ENCODE data around the gene ACSBG1.
"Not testable (repeated sequence)": the region's sequence is repeated elsewhere in the genome, so short reads cannot be mapped to it uniquely, and the experiment has no call there.

The ACSBG1 gene

DNA sequence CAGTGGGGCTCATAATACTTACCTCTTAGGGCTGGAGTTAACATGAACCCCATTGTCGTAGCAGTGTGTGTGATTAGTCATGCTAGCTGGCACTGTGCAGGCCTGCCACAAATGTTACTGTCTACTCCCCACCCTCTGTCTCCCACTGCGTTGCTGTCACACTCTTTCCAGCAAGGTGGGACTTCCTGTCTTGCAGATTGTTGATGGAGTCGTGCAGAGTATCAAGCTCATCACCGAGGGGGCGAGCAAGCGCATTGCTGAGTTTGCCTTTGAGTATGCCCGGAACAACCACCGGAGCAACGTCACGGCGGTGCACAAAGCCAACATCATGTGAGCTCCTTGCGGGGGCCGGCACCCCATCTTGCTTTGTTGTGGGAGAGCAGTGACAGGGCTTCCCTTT is 72.3 kb downstream of the ACSBG1 start:
- DNase-seq = peak; percentile 12

DNA sequence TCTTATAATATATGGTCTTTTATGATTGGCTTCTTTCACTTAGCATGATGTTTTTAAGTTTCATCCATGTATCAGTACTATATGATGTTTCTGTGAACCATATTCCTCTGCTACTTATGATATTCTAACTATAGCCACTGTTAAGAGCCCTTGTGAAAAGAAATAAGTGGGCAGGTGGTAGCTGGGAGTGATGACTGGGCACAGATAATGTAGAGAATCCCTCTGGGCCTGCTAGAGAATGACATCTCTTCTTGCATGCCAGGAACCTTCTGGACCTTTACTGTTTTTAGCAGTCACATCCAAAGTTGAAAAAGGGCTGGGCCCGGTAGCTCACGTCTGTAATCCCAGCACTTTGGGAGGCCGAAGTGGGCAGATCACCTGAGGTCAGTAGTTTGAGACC is 75.0 kb downstream of the ACSBG1 start:
- DNase-seq = no peak

DNA sequence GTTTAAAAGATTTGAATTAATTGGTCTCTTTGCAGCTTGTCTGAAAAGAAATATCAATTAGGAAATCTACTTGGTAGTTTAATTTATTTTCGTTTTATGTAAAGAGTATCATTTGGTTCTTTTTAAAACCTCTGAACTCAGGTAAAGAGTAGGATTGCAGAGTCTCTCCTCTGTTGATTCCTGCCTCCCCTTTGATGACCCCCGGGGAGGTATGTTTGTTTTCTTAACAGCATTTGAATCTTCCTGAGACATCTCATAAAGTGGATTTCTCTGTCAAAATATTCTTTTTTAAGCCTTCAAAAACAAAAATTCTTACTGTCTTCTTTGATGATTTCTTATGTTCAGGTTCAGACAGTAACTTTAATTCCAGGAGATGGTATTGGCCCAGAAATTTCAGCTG is 77.2 kb downstream of the ACSBG1 start:
- DNase-seq = no peak

DNA sequence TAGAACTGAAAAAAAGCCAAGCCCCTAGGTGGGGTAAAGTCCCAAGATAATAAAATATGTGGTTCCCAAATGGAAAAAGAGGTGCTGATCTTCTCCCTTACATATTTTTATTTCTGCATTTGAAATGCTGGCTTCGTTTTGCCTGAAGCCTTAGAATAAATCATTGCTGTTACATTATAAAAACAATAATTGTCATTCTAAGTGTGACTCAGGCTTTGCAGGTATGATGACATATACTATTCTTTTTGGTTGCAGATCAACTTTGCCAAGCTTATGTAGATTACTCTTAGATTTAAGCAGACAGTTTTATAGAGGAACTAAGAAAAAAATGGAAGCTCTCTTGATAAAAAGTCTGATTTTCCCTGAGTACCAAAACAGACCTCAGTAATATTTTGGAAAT is 77.7 kb downstream of the ACSBG1 start:
- no peak for DNase-seq

DNA sequence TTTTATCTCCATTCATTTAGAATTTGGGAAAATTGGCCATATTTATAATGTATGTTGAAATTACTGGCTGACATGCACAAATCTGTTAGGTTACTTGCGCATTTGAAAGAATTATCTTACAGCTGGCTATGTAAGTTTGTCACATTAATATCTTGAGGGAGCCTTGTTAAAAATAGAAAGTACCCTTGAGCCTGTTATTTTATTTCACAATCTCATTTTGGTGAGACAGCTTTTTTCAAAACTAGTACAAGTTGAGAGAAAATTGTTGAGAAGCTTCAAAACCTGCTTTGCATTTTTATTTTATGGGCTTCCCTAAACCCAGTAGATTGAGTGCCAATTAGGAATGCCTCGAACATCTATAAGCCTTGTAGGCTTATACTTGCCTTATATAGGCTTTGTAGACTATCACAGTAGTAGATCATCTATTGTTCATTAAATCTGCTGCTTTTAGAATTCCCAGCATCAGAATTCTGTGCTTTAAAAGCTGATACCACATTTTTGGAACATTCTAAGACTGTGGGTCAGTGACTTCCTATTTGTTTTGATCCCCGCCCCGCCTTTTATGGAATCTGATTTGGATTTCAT is 78.9 kb downstream of the ACSBG1 start:
- no peak for DNase-seq

DNA sequence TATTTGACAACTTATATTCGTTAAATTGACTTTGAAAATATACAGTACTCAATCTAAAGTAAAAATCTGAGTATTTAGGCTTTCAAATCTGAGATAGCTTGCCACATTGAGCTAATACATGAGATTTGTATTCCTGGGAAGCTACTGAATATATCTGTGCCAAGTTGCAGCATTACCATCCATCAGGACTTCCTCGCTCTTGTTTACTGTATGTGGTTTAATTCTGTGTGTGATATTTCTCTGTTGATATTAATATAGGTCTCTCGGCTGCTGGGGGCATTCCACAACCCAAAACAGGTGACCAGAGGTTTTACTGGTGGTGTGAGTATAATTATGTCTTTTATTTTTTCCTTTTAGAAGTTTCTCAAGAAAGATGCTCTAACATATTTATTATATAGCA is 79.4 kb downstream of the ACSBG1 start:
- DNase-seq = no peak

DNA sequence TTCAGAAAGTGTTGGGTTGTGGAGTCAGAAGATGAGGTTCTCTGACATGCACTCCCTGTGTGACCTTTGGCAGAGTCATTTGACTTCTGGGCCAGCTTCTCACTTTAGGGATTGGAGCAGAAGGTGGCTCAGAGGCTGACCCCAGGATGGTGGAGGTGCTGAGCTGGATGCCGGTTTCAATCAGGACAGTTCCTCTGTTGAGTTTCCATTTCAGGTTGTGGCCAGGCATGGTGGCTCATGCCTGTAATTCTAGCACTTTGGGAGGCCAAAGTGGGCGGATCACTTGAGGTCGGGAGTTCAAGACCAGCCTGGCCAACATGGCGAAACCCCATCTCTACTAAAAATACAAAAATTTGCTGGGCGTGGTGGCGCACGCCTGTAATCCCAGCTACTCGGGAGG is 83.3 kb downstream of the ACSBG1 start:
- not testable (repeated sequence) for DNase-seq

DNA sequence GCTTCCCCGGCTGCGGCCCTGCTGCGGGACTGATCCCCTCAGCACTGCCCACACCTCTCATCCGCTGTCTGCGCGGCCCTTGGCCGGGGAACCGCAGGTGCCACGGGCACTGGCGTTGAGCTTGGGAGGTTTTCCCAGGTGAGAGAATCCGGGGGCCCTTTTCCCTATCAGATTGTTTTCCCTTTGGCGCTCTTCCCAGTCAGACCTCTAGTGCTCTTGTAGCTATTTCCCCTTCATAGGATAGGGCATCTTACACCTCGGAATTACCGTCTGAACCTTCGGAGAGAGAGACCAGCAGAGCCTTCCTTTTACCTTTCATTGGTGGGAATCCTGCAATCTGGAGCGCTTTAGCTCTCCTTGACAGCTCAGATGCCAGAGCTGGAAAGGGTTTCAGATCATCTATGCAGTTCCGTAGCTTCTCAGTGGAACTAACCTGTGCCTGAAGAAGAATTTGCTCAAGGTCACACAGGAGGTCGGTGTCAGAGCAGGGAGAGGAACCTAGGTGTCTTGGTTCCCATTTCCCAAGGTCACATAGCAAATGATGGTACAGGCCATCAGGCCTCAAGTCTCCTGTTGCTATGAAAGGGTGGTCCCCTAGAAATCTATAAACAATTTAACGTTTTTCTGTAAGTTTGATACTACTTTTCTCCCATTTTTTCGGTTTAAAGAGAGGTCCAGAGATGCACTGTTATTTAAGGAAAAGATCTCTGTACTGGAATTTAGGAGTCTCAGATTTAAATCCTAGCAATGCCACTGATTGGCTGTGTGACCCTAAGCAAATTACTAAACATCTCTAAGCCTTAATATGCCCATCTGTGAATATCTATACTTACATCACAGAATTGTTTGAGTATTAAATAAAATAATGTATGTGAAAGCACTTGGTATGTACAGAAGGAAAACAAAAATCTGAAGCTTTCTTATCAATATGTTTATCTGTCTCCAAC is 84.3 kb downstream of the ACSBG1 start:
- no peak for DNase-seq

DNA sequence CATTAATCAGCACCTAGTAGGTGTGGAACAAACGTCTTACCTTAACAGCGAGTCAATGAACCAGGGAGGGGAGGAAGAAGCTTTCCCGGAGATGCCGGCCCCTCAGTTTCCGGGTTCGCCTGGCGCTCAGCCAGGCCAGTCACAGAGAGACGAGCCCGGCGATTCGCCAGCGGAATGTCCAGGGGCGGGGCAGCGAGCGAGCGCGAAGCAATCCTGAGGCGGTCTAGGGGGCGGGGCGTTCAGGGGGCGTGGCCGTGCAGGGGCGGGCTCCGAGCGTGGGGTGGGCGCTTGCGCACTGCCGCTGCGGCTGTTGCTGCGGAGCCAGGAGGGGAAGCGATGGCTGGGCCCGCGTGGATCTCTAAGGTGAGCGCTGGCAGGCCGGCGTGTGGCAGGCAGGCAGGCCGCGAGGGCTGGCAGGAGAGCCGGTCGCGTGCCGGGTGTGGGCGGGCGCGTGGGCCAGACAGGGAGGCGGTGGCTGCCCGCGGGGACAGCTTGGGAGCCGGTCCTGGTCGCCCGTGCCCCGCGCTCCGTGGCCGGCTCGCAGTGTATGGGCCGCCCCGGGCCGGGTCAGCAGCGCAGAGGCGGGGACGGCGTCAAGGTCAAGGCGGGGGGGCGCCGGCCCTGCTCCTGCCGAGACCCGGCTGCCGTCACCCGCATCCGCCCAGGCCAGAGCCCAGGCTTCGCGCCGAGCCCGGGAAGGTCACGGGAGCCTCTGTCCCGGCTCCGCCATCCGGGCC is 85.1 kb downstream of the ACSBG1 start, which contains the start of gene IDH3A:
Gene IDH3A, plus strand, starts transcription at position 295 of the 737 bp plus-strand sequence. Its CDS starts 42 bp downstream, at position 337.
- peak; percentile 99 for DNase-seq

DNA sequence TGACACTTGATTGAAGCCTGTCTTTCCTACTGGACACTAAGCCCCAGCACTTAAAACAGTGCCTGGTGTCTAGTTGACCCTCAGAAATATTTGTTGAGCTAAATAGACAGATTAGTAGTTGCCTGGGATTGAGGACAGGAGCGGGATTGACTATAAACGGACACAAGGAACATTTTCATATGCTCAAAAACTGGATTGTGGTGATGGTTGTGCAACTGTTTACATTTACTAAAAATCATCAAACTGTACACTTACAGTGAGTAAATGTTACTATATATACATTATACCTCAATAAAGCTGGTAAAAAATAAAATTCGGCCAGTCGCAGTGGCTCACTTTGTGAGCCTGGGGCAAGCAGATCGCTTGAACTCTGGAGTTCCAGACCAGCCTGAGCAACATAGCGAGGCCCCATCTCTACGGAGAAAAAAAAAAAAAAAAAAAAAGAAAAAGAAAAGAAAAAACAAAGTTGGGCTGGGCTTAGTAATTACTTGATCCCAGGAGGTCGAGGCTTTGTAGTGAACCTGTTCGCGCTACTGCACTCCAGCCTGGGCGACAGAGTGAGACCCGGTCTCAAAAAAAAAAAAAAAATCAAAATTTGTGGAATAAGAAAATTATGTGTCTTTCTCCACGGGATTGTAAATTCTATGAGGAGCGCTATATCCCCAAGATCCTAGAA is 85.8 kb downstream of the ACSBG1 start:
- no peak for DNase-seq

DNA sequence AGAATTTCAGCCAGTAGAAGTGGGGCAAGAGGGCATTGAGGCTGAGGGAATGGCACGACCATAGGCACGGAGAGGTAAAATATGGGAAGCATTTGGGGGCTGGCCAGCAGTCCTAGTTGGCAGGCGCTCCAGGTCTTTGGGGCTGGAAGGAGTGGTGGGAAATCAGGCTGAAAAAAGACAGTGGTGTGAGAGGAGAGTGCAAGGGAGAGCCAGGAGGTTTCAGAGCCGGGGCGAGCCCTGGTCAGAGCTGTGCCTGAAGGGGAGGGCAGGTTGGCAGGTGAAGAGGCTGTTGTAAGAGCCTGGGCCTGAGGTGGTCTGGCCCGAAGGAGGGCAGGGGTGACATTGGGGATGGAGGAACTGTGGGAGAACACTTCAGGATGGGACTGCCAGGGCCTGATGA is 86.8 kb downstream of the ACSBG1 start:
- no peak for DNase-seq

DNA sequence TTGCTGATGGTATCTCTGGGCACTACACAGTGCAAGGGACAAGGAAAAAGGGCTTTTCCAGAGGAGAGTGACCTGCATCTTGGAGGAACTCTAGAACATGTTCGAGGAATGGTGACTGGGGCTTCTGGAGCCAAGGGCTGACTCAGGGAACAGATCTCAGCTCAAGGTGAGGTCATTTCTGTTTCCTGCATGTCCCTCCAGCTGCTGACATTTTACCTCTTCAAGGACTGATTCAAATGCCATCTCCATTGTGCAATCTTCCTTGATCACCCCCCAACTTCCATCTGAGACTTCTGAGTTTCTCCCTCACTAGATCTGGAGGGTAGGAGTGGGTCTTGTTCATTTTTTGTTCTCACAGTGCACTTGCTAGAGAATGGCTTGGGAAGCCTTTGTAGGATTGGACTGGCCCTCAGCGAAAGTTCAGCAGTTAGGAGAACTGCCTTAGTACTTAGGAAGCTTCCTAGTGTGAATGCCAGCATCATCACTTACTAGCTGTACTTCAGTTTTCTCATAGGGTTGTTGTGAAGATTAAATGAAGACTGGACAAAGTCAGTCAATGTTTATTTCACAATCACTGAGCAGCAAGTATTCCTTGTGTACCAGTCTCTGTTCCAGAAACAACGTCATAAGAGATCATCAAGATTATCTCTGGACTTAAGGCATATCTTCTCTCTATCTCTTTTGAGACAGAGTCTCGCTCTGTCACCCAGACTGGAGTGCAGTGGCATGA is 87.8 kb downstream of the ACSBG1 start:
- no peak for DNase-seq

DNA sequence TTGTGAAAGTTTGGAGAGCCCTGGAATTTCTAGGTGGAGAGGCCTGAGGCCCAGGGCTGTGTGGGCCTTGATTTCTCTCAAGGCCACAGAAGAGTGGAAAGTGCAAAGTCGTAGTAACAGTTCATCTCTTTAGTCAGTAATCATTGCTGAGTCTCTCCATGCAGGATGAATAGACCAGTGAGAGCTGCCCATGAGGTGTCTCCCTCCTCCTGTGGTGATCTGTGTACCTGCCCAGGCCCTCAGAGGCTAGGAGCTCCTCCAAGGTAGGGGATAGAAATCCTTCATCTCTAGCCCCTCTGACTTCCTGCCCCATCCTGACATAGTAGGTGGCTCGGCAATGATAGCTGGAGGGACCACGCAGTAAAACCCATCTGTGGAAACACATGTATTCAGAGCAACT is 92.0 kb downstream of the ACSBG1 start:
- no peak for DNase-seq

DNA sequence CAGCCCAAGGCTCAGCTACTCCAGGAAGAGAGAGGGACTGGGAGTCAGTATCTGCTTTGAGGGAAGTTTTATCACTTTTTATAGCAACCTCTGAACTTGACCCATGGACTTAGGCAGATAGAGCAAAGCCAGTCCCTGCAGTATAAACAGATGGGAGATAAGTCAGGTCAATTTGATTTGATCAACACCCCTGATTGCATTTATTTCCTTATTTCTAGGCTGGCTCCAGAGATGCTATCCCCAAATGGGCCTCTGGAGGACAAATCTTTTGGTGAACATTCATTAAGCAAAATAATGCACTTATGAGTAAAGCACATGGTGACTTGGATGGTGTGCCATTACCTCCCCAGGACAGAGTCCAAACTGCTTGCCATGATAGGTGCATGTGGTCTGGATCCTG is 94.1 kb downstream of the ACSBG1 start:
- no peak for DNase-seq

DNA sequence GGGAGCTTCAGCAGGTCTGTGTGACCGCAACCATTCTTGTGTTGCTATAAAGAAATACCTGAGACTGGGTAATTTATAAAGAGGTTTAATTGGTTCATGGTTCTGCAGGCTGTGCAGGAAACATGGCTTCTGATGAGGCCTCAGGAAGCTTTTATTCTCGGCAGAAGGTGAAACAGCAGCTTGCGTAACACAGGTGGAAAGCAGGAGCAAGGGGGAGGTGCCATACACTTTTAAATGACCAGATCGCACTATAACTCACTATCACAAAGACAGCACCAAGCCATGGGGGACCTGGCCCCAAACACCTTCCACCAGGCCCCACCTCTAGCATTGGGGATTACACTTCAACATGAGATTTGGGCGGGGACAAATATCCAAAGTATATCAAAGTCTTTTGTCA is 94.8 kb downstream of the ACSBG1 start:
- no peak for DNase-seq

DNA sequence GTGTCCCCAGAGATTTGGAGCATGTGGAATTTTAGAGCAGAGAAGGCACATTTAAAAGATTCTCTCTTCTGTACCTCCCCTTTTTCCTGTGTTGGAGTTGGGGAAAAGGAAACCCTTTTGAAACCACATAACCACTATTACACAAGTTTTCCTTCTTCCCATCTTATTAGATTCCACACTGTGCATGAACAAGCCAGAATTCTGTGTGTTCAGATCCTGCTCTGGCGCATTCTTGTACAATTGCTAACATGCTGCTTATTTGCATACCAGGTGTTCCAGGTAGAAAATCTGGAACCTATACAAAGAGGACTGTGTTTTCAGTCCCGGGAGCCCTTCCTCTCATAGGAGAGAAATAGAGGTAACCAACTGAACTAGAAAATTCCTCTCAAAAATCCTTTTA is 100.6 kb downstream of the ACSBG1 start:
- no peak for DNase-seq

DNA sequence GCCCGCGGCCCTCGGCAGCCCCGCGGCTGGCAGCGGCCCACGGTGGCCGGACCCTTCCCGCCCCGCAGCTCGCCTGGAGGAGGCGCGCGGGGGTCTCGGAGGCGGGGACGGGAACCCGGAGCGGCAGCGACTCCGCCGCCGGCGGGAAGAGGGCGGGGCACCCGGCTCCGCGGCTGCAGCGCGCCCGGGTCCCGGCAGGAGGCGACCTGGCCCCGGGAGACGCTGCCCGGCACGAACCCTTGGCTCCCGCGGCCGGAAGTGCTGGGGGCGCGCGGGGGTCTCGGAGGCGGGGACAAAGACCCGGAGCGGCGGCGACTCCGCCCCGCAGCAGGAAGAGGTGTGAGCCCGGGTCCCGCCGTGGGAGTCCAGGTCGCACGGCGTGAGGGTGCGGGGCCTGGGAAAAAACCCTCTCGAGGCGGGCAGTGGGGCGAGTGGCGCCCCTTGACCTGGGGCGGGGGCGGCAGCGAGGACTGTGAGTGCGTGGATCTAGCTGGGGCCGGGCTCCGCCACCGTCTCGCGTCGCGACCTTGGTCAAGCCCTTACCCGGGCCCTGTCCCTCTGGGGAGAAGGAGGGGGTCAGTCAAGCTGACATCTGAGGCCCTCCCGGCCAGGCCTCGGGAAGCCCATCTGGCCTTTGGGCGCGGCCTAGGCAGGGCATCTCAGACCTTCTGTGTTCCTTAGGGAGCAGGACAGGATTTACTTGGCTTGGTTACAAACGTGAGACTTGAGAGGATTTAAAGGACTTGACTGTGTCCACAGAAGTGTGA is 102.9 kb downstream of the ACSBG1 start, which contains the start of gene CIB2:
Gene CIB2, minus strand, starts transcription at position 151 of the 767 bp plus-strand sequence. CDS start 230 bp downstream, outside the sequence.
- peak; percentile 65 for DNase-seq

DNA sequence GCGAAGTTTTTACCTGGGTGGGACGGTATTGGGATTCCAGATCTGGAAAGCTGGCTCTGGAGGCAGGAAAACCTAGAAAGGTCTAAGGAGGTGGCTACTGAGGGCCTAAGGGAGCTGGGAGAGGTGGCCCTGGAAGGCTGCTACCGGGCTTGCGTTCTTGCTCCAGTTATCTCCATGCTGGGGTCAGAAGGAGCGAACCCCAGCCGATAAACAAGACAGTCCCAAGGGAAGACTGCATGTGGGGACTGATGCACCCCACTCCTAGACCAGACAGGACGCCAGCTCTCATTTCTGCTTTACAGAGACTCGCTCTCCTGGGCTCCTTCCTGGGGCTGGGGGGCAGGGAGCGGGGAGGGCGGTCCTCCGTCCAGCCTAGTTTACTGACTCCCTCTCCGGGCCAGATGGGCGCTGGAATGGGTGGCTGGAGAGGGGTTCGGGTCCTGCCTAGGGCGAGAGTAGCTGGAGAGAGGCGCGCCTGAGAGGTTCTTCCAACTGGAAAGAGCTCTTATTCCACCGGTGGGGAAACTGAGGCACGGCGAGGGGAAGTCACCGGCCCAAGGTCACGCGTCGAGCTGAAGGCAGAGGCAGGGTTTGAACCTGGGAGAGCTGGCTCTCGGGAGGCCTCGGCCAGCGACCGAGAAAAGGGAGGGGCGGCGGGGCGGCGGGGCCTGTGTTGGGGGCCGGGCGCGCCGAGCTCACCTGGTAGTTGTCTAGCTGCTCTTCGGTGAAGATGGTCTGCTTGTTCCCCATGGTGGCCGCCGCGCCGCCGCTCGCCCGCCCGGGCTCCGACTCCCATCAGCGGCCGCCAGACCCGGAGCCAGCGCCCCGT is 103.7 kb downstream of the ACSBG1 start:
- DNase-seq = no peak

DNA sequence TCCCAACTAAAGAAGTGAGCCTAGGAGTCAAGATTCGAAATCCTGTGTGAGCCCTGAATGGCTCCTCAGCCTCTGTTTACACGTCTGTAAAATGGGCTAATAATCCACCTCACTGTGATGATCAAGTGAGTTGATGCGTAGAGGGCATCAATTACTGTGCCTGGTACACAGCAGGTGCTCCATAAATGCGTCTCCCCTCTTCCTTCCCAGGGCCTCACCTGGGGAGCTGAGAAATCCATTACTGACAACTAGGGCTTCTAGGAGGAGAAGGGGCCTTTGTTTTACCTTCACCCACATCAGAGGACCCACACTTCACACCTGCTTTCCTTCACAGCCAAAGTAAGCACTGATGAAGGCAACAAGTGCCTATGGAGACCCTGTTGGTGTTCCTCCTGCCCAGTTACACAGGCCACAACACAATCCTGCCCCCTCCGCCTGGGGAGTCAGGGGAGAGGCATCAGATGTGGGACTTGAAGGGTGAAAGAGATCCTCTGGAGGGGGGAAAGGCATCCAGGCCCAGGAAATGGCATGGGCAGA is 104.5 kb downstream of the ACSBG1 start:
- no peak for DNase-seq

DNA sequence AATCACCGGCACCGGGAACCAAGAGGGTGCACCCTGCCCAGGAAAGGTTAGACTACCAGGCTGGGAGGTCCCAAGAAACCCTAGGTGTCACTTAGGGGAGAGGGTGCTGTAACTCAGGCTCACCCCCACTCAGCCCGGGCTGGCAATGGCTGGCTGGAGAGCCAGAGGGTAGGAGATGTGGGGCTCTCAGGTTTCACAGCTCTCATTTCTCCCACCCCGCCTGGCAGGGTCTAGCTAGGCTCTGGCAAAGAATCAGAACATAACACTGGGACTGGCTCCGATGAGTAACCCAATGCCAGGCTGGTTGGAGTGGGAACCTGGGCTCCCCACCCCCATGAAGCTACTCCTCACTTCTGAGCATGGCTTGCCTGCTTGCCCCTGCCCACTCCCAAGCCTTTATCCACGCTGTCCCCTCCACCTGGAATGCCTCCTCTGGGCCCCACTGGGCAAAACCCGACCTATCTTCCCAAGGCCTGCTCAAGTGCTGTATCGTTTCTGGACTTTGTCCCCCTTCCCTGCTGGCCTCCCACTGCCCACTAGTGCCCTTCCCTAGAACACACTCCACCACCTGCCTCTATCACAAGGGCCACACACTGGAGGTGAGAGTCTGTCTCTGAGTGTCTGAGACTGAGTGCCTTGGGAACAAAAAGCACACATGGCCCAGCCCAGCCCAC is 105.2 kb downstream of the ACSBG1 start:
- no peak for DNase-seq

Measured in activated CD4-positive, alpha-beta T cell treated with anti-CD3 and anti-CD28 coated beads for 1 hour (primary cell).